ENCODE results near the gene EML6. TPM values are rescaled to one million over a fixed set of nuclear protein-coding genes. Genes with fewer than 3 reads are reported as not detected.

Gene EML6
- total RNA-seq, 1 donor from 2014 or later: 8.1 TPM

- H3K27me3 Mint-ChIP-seq (ENCODE audit: low read depth): no peaks in the 10 kb centered on the region
- H3K36me3 Mint-ChIP-seq (ENCODE audit: low read depth): no peaks in the 10 kb centered on the region
- H3K4me1 Mint-ChIP-seq: peaks cover 11% of the 10 kb centered on the region
- no peak overlapping the region for H3K27ac Mint-ChIP-seq (ENCODE audit: unreplicated experiment)
- no peak overlapping the region for H3K4me3 Mint-ChIP-seq
- no peak for DNase-seq (ENCODE audit: low read depth, low spot score)
- no peak for TF ChIP-seq CTCF (conservative IDR thresholded peaks at IDR 0.05)
- no peaks in the 10 kb centered on the region for H3K9me3 Mint-ChIP-seq
Observed at GRCh38 chr2:54755641-54756326, 32.3 kb downstream of the EML6 start.

- no peak overlapping the region for H3K27ac Mint-ChIP-seq (ENCODE audit: unreplicated experiment)
- H3K4me3 Mint-ChIP-seq: no peak overlapping the region
- DNase-seq (ENCODE audit: low read depth, low spot score): no peak
Observed at GRCh38 chr2:54757500-54757899, 34.0 kb downstream of the EML6 start.

GRCh38 chr2:54758951-54759350 lies 35.5 kb downstream of the EML6 start:
- H3K4me1 Mint-ChIP-seq: peaks cover 11% of the 10 kb centered on the region
- no peak for DNase-seq (ENCODE audit: low read depth, low spot score)
- no peaks in the 10 kb centered on the region for H3K27me3 Mint-ChIP-seq (ENCODE audit: low read depth)
- no peaks in the 10 kb centered on the region for H3K9me3 Mint-ChIP-seq
- TF ChIP-seq CTCF (conservative IDR thresholded peaks at IDR 0.05): no peak
- no peak overlapping the region for H3K4me3 Mint-ChIP-seq
- no peaks in the 10 kb centered on the region for H3K36me3 Mint-ChIP-seq (ENCODE audit: low read depth)
- no peak overlapping the region for H3K27ac Mint-ChIP-seq (ENCODE audit: unreplicated experiment)

More at GRCh38 chr2:54757500-54757899, 34.0 kb downstream of the EML6 start:
- H3K4me1 Mint-ChIP-seq: peaks cover 11% of the 10 kb centered on the region
- H3K36me3 Mint-ChIP-seq (ENCODE audit: low read depth): no peaks in the 10 kb centered on the region
- H3K9me3 Mint-ChIP-seq: no peaks in the 10 kb centered on the region
- TF ChIP-seq CTCF (conservative IDR thresholded peaks at IDR 0.05): no peak
- H3K27me3 Mint-ChIP-seq (ENCODE audit: low read depth): no peaks in the 10 kb centered on the region

- no peaks in the 10 kb centered on the region for H3K36me3 Mint-ChIP-seq (ENCODE audit: low read depth)
- no peak for DNase-seq (ENCODE audit: low read depth, low spot score)
- H3K4me3 Mint-ChIP-seq: no peak overlapping the region
- no peak for TF ChIP-seq CTCF (conservative IDR thresholded peaks at IDR 0.05)
- no peaks in the 10 kb centered on the region for H3K27me3 Mint-ChIP-seq (ENCODE audit: low read depth)
- peaks cover 11% of the 10 kb centered on the region for H3K4me1 Mint-ChIP-seq
- H3K27ac Mint-ChIP-seq (ENCODE audit: unreplicated experiment): no peak overlapping the region
- no peaks in the 10 kb centered on the region for H3K9me3 Mint-ChIP-seq
Observed at GRCh38 chr2:54760310-54760709, 36.8 kb downstream of the EML6 start.

- H3K4me3 Mint-ChIP-seq: no peak overlapping the region
- H3K36me3 Mint-ChIP-seq (ENCODE audit: low read depth): no peaks in the 10 kb centered on the region
- peak; percentile 28 for TF ChIP-seq CTCF (conservative IDR thresholded peaks at IDR 0.05)
- H3K27ac Mint-ChIP-seq (ENCODE audit: unreplicated experiment): no peak overlapping the region
- H3K9me3 Mint-ChIP-seq: no peaks in the 10 kb centered on the region
- H3K4me1 Mint-ChIP-seq: no peaks in the 10 kb centered on the region
- no peak for DNase-seq (ENCODE audit: low read depth, low spot score)
- no peaks in the 10 kb centered on the region for H3K27me3 Mint-ChIP-seq (ENCODE audit: low read depth)
Observed at GRCh38 chr2:54763636-54764291, 40.3 kb downstream of the EML6 start.
